NCI-H187 treated with DMSO at 0.1 percent for 48 hours (cell line): ENCODE data around the gene P2RY13.

Experiments
- DNase-seq: peaks from one replicate; lab custom pipeline; 2025; lab: John Stamatoyannopoulos, UW

The P2RY13 gene

DNA sequence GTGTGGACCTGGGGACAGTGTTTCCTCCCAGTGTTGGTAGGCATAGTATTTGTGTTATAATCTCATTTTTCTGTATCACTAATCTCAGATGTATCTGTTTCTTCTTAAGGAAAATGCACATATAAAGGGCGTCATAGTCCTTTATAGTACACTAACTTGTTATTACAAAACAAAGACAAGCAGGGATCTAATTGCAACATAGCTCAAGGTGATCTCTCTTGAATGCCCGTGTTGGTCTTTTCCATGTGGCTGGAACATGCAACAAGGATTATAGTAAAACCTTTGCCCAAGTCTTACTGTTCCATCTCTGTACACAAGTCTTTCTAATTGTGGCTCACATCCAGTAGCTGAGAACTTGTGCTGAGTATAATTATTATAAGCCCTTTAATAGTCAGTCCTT, 9.2 kb downstream of the P2RY13 start:
- no peak for DNase-seq

GRCh38 chr3:151319628-151320027, 9.7 kb downstream of the P2RY13 start:
- DNase-seq, result no peak

DNA sequence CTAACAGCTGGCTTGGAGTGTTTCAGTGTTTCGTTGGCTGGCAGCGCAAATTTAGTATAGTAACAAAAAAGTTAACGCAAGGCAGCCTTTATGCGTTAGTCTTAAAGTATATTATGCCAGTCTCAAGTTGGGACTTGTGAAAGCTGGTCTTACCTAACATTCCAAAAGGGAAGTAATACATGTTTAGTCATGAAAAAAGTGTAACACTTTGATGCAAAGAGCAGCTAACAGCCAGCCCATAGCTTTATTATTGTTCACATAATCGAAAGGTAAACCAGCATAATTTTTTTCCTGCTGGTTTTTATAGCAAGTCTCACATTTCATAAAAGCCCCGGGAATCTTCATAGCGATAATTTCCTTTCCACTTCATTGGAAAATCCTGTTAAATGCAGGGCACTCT, 10.4 kb downstream of the P2RY13 start:
- DNase-seq, result no peak

DNA sequence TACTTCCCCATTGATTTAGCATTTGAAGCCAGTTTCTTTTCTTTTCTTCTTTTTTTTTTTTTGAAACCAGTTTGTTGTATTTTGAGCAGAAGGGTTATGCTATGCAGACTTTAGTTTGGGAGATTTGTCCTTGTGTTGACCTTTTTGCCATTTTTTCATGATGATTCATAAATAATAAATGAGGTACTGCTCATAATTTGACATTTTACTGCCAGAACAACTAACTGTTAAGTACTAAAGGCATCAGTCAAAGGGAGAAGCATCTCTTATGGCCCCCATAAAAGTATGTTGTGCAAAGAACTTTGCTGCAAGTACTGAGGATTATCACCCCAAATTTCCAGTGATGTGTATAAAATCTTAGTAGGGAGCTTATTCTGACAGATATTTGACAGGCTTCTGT, 11.0 kb downstream of the P2RY13 start:
- DNase-seq, result no peak

DNA sequence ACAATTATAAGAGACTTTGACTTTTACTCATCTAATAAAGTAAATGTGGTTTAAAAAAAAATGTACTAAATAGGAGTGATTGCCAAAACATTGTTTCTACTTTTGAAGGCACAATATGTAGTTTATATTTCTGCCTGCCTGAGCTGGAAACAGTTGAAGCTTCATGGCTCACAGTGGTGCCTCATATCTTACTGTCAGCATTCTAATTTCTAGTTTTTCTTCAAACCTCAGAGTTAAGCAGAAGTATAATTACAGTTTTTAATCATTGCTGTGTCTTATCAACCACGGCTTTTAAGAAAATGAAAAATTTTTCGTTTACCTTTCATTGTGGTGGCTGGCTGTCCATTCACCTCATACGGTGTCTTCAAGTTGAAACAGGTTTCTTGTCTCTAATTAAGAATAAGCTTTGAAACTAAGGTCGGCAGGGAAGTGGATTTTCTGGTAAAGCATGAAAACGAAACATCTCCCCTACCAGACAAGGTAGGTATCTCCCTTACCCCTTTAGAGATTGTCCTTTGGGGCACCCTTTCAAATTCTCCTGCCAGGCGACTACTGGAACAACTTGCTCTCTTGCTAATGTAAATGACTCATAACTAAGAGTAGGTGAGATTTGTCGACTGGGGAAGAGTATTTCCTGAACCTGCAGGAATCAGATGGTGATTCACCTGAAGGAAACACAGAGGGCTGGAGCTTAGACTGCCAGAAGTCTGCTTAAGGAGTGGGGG, 12.9 kb downstream of the P2RY13 start, which contains the start of gene GPR87:
Gene GPR87 (minus strand): TSS at position 554 of the 725 bp plus-strand sequence. CDS start 16,720 bp downstream, outside the sequence.
- DNase-seq, result no peak

- no peak for DNase-seq
Measured at GRCh38 chr3:151315846-151316245, 13.5 kb downstream of the P2RY13 start.

DNA sequence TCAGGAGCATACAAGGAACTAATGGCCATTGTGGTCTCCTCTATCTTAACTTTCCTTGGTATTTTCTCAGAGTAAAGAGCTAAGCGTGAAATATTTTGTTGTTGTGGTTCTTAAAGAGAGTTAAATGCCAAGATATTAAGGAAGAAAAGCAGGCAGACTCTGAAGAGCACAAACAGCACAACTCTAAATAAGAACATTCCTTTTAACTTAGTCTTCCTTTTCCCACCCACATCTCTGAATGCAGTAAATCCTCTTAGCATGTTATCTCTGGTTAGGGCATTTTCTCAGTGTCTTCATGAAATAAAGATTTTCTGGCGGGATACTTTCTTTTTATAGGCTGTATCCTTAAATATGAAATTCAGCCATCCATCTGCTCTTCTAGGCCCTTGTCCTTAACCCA, 14.2 kb downstream of the P2RY13 start:
- DNase-seq, result no peak

- DNase-seq, result no peak
Measured at GRCh38 chr3:151314593-151314992, 14.8 kb downstream of the P2RY13 start.

DNA sequence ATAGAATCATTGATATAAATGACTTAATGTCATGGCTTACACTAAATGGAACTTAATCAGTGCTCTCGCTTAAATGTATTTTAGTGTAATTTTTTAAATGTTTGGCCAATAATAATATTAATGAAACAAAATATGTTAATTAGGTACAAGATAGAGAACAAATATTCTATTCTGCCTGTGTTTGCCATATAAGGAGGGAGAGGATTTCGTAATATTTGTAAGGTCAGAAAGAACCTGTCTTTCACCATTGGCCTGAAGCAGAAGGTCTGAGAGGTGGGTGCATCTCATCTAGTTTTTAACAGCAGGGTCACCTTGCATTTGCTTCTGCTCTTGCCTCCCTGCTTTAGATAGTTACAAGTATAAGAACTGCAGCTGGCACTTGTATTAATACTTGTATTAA, 15.2 kb downstream of the P2RY13 start:
- no peak for DNase-seq

GRCh38 chr3:151312972-151313371, 16.4 kb downstream of the P2RY13 start:
- DNase-seq, result no peak

GRCh38 chr3:151309566-151309965, 19.8 kb downstream of the P2RY13 start:
- no peak for DNase-seq

DNA sequence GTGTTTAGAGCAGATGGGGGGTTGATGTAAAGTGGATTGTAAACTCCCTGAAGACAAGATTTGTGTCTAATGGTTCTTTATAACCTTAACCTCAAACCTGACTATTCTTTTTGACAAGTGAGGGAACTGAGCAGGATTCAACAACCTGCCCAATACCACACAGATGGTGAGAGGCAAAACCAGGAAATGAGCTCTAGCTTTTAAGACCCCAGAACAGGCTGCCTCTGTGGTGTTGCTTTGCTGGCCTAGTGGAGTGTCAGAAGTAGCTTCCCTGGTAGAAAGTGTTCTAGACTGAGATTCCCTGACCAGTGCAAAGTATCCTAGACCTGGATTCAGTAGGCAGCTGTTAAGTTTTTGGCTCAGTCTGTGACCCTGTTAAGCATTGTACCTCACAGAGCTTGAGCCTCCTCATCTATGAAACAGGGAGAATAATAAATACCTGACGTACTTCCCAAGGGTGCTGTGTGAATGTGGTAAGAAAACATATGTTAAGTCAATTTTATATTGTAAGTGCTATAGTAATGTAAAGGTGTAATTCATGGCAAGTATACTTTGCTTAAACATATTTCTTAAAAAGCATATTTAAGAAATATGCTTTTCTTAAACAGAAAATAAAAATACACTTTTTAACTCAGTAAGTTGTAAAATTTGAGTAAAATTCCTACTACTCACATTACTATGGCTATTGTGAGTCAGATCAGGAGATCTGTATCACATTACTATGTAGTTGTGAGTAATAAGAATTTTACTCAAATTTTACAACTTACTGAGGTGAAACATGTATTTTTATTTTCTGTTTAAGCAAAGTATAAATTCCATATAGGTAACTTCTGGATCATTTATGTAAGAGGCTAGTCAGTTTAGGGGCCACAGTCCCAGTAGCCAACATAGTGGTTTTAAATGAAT, 21.5 kb downstream of the P2RY13 start:
- no peak for DNase-seq

DNA sequence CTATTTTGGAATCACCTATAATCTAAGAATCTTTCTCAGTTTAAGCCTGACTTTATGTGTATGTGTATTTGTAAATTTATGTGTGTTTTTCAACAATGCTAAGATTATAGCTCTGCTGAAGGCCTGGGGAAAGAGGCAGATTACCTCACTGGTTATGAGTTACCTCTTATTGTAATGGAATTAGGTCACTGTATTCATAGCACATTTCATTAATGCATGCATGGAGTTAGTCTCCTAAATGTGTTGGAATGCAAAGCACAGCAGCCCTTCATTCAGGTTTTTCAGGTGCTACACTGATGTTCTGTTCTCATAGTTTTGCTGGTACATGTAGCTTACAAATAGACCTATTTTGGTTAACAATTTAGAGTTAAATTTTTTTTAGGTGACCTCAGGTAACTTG, 22.2 kb downstream of the P2RY13 start:
- DNase-seq, result no peak

DNA sequence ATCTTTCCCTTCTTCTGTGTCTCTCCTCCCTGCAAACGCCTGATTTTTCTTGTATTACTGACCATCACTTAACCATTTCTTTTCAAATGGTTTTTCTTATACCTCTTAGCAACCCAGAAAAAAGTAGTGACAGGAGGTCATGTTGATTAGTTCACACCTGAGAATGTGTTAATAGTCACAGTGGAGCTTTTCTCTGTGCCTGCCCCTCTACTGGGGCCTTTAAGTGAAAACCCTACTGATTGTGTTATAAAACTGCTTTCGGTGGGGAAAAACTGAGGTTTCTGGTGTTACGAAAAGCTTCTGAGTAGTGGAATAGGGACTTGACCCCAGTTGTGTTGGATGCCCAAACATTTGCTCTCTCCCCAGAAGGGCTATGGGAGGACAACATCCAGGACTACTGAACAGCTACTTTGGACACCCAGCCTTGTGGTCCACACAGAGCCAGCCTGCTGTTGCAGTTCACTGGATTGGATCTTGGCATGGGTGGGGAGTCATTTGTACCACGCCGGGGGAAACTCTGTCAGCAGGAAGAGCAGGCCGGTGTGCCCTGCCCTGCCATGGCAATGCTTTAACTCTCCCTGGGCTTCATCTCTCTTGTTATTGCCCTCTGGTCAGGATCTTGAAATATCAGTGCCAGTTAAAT, 23.1 kb downstream of the P2RY13 start:
- DNase-seq, result no peak

DNA sequence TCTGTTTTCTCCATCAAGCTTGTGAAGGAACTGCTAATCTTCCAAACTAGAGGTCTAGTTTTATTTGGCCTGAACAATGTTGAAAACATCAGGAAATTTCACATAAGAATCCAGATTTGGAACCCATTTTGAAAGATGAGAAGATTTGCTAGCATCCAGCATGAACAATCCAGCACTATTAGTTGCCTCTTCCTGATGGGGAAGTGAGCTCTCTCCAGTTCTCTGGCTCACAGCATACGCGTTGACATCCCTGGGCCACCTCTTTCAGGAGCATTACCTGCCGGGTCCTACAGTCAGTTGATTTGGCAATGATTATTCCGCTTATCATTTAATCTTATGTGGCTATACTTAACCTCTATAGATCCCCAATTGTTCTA, 23.6 kb downstream of the P2RY13 start:
- no peak for DNase-seq

GRCh38 chr3:151305060-151305774, 24.1 kb downstream of the P2RY13 start:
- no peak for DNase-seq

DNA sequence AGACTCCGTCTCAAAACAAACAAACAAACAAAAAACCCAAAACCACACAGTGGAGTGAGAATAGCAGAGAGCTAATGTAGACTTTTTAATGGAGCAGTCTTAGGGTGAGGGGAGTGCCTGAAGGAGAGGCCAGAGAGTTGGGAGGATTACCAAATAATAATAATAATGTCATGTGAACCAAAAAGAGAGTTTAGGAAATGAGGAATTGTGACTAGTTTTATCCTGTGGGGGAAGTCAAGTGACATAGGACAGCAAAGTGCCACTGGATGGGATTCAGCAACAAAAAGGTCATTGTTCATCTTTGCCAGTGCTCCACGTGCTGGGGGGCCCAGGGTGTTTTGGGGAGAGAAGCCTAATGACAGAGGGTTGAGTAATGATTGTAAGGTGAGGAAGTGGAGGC, 25.6 kb downstream of the P2RY13 start:
- no peak for DNase-seq

GRCh38 chr3:151301787-151302186, 27.6 kb downstream of the P2RY13 start:
- DNase-seq, result no peak

DNA sequence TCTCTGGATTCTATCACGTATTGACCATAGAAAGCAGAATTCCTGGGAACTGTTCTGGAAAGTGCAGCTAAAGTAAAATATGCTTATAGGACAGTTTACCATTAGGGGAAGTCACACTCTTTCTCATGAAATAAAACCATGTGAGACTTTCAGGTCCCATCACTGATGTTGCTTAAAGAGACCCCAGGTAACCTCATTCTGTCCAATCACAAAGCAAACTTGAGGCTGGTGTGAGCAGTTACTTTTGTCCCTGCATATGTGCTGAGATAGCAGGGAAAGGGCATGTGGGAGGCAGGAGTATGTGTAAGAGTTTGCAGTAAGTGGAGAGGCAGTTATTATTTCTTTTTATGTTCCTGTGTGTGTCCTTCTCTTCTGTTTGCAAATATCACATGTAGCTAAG, 28.8 kb downstream of the P2RY13 start:
- no peak for DNase-seq

GRCh38 chr3:151299006-151299405, 30.3 kb downstream of the P2RY13 start:
- DNase-seq, result no peak

DNA sequence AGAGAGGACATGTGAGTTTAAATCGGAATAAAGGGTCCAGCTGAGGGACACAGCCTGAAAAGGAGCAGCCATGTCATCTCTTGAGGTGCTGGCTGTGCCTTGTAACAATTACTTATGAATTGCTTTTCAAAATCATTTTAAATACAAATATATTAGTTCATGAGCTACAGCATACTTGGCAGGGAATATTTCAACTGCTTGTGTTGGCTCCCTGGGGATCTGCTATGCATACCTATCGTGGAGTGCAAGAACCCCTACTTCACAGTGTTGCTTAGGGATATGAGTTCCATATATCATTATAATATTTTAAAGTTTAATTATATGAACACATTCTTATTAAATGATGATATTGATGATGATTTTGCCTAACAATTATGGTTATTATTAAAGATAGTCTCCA, 31.9 kb downstream of the P2RY13 start:
- no peak for DNase-seq

DNA sequence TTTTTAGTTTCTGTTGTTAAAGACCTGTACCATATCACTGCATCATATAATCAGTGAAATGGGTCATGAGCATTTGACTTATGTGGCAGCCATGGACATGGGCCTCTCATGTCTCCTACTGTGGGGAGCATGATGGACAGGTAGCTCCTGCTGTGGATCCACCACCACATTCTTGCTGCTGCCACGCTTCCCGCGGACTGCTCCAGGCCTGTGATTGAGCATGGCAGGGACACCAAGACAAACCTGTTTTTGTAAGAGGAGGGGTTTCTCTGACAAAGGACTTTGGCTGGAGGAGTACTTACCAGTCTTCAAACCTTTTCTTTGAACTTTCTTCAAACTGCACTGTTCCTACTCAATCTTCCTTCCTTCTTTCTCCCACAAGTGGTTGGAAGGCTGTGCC, 33.1 kb downstream of the P2RY13 start:
- DNase-seq, result no peak
